Activated naive CD8-positive, alpha-beta T cell treated with anti-CD3 and anti-CD28 coated beads, Interleukin-2, amount 50 U/mL, for 16 hours (primary cell): ENCODE results near the gene PPP1R8.
"Not testable (repeated sequence)": the region's sequence is repeated elsewhere in the genome, so short reads cannot be mapped to it uniquely, and the experiment has no call there.

Experiments
- DNase-seq: peaks from one replicate; pipeline ENCODE4 v3.0.0-alpha.2; 2020; ENCODE audit warnings: low read depth, low spot score

The PPP1R8 gene

GRCh38 chr1:27830621-27831440, at the start of gene PPP1R8:
PPP1R8 (plus strand) TSS chr1:27830782; CDS start chr1:27830836, 54 bp downstream.
- peak; percentile 77 for DNase-seq

DNA sequence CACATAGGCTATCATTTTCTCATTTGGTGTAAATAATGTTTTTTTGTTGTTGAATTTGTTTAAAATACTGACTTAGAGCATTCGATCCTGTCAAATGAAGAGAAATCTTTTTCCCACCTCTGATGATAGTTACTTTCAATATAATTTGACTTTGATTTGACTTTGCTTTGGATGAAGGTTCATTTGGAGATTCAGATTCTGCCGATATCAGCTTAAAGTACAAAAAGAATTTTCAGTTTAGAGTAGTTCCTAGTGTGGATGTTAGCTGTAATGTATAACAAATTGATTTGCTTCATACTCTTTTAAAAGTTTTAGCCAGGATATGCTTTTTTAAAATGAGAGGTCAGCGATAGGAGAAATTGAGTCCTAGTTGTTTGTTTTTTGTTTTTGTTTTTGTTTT, 47.6 kb upstream of the PPP1R8 start:
- no peak for DNase-seq

- no peak for DNase-seq
Observed at GRCh38 chr1:27784700-27785099, 45.9 kb upstream of the PPP1R8 start.

DNA sequence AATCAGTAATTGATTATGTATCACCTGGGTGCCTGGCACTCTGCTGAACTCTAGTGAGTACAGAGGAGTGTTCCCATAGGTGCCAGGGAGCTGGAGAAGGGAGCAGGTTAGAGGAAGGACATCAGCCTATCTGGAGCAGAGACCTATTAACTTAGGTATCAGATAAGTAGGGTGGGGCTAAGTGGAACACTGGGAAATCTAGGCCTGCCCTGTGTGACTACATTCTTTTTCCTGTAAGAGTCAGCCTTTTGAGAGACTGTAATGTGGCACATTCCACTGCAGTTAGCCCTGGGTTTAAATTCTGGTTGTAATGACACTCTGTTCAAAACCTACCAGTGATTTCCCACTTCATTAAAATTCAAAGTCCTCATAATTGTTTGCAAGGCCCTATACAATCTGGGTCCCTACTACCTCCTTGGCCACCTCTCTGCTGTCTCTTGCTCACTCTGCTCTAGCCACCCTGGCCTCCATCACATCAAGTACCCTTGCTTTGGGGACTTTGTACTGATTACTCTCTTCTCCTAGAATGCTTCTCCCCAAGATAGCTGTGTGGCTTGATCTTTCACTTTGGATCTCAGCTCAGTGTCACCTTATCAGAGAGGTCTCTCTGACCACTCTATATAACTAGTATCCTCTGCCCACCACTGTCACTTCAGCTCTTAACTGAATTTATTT, 44.7 kb upstream of the PPP1R8 start:
- DNase-seq = no peak

- no peak for DNase-seq
Observed at GRCh38 chr1:27787895-27788294, 42.7 kb upstream of the PPP1R8 start.

GRCh38 chr1:27789540-27790041, 41.0 kb upstream of the PPP1R8 start:
- DNase-seq = no peak

- DNase-seq = not testable (repeated sequence)
Observed at GRCh38 chr1:27790270-27790669, 40.3 kb upstream of the PPP1R8 start.

DNA sequence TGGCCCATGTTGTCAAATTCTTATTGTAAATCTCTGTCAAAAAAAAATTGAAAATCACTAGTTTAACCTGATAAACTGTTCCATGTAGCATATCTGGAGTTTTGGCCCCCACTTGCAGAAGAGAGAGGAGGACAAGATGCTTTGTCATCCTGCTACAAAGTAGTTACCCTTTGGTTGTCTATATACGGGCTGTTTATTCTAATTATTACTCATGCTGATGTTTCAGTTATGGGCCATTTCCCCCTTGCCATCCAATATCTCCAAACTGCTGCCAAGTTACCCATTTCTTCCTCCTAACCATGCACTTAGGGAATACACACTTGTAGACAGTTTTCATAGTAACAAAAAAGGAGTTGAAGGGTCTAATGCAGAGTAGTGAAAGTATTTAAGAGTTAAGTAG, 35.0 kb upstream of the PPP1R8 start:
- DNase-seq = no peak

DNA sequence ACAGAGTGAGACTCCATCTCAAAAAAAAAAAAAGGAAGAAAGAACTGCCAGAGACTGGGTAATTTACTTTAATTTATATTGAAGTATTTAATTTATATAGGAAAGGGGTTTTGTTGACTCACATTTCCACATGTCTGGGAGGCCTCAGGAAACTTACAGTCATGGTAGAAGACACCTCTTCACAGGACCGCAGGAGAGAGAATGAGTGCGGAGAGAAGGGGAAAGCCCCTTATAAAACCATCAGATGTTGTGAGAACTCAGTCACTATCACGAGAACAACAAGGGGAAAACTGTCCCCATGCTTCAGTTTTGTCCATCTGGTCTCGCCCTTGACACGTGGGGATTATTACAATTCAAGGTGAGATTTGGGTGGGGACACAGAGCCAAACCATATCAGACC, 25.8 kb upstream of the PPP1R8 start:
- no peak for DNase-seq

- no peak for DNase-seq
Observed at GRCh38 chr1:27806758-27807157, 23.8 kb upstream of the PPP1R8 start.

DNA sequence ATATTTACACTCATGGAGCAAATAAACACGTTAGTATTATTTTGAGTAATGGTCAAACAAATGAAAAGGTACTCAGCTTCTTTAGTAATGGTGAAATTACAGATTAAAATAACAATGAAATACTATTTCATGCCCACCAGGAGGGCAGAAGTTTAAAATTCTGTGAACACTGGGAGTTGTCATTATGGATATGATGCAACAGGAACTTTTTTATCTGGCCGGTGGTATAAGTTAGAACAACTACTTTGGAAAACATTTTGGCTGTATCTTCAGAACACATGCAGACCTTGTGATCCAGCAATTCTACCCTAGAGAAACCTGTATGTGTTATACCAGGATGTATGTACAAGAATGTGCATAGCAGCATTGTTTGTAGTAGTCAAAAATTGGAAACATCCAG, 23.2 kb upstream of the PPP1R8 start:
- no peak for DNase-seq

DNA sequence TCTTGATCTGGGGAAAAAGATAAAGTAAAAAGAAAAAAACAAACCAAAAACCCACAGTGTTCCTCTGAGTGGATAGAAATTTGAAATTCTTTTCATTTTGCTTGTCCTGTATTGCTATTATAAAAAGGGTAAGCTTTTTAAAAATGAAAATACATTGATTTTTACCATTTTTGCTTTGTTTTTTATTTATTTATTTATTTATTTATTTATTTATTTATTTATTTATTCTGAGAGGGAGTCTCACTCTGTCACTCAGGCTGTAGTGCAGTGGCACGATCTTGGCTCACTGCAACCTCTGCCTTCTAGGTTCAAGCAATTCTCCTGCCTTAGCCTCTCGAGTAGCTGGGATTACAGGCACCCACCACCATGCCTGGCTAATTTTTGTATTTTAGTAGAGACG, 22.5 kb upstream of the PPP1R8 start:
- not testable (repeated sequence) for DNase-seq

- DNase-seq = no peak
Observed at GRCh38 chr1:27809883-27810282, 20.7 kb upstream of the PPP1R8 start.

DNA sequence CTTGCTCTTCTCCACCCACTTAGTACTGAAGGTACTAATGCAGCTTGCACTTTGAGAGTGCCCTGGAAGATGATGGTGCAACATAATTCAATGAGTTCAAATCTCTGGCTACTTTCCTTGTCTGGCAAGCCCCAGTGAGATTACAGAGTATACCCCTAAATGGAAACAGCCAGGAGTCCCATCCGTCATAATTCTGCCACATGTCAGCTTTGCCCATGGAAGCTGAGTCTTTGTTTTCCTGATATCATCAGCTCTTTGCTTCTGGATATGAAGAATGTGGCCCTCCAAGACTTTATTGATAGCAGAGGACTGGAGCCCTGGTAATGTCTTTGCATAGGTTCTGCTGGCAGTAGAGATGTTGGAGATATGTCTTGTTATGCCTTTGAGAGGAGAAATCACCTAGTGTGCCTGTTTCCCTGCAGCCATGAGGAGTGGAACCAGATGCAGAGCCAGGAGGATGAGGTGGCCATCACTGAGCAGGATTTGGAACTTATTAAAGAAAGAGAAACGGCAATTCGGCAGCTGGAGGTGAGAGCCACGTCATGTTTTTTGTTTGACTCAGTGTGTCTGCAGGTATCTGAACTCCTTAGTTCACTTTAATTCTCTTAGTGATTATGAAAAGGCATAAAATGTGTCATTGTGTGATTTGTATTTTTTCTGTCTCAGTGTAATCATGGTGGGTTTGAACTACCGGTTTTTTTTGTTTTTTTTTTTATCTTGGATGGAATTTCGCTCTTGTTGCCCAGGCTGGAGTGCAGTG, 18.7 kb upstream of the PPP1R8 start:
- DNase-seq = no peak

- no peak for DNase-seq
Observed at GRCh38 chr1:27816921-27817630, 13.5 kb upstream of the PPP1R8 start.

DNA sequence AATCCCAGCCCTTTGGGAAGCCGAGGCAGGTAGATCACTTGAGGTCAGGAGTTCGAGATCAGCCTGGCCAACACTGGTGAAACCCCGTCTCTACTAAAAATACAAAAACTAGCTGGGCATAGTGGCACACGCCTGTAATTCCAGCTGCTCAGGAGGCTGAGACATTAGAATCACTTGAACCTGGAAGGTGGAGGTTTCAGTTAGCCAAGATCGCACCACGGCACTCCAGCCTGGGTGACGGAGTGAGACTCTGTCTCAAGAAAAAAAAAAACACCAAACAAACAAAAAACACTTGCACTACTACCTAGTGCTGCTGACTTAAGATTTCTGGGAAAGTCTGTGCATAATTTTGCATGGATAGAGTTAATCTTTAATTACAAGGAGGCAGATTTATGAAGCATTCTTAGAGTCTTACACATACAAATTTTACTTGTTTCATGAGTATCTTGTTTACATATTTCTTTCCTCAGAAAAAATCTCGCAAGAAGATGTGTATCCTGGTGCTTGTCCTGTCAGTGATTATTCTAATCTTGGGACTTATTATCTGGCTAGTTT, 8.7 kb upstream of the PPP1R8 start:
- no peak for DNase-seq

DNA sequence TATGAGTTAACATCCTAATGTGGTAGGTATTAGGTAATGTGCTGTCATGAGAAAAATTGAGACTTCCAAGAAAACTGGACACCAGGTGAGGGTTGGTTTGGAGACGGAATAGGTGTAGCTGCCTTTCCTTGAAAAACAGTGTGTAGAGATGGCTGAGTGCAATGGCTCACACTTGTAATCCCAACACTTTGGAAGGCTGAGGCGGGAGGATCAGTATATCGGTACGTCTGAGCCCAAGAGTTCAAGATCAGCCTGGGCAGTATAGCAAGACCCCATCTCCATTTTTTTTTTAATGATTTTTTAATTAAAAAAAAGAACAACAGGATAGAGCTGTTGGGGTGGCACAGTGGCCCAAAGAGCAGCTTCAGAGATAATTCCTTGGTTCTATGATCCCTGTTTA, 6.8 kb upstream of the PPP1R8 start:
- DNase-seq = no peak

- no peak for DNase-seq
Observed at GRCh38 chr1:27824411-27824810, 6.2 kb upstream of the PPP1R8 start.

GRCh38 chr1:27829339-27829960, 1.1 kb upstream of the PPP1R8 start:
- DNase-seq = not testable (repeated sequence)

- DNase-seq = no peak
Observed at GRCh38 chr1:27831568-27832410, 1.2 kb downstream of the PPP1R8 start.
